Measurements from ENCODE around the gene NFIB. TPM values are rescaled to one million over a fixed set of nuclear protein-coding genes. Genes with fewer than 3 reads are reported as not detected.
A peak's percentile ranks its signal among the peaks of the same experiment; 100 is the strongest.

NFIB gene
- total RNA-seq, 1 donor from 2014 or later = 11.6 TPM

DNA sequence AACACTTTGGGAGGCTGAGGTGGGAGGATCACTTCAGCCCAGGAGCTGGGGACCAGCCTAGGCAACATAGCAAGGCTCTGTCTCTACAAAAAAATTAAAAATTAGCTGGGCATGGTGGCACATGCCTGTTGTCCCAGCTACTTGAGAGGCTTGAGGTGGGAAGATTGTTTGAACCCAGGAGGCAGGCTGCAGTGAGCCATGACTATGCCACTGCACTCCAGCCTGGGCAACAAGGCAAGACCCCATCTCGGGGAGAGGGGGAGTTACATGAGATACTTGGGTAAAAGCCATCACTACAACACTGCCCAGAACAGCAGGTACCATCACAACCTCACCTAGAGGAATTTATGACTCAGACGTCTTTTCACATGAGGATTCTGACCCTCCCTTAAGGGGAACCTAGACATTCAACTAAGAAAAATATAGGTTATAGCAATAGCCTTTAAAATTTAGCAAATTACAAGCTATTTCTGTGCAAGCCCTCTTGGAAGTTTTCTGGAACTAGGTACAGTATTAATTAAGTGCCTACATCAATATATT lies 143.5 kb downstream of the NFIB start:
- DNase-seq (ENCODE audit: low read depth) = peak; percentile 68
- FAIRE-seq = no peak
- Histone ChIP-seq H3K27me3 (ENCODE audit: control insufficient read depth, insufficient read depth, low read length) (no peaks in the 10 kb centered on the region), H3K4me3 (ENCODE audit: low read depth, low read length) (no peak overlapping the region), H3K36me3 (ENCODE audit: control insufficient read depth, insufficient read depth, low read length) (no peaks in the 10 kb centered on the region)
- TF ChIP-seq, protein P1, sequence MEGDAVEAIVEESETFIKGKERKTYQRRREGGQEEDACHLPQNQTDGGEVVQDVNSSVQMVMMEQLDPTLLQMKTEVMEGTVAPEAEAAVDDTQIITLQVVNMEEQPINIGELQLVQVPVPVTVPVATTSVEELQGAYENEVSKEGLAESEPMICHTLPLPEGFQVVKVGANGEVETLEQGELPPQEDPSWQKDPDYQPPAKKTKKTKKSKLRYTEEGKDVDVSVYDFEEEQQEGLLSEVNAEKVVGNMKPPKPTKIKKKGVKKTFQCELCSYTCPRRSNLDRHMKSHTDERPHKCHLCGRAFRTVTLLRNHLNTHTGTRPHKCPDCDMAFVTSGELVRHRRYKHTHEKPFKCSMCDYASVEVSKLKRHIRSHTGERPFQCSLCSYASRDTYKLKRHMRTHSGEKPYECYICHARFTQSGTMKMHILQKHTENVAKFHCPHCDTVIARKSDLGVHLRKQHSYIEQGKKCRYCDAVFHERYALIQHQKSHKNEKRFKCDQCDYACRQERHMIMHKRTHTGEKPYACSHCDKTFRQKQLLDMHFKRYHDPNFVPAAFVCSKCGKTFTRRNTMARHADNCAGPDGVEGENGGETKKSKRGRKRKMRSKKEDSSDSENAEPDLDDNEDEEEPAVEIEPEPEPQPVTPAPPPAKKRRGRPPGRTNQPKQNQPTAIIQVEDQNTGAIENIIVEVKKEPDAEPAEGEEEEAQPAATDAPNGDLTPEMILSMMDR (IDR thresholded peaks at IDR 0.05; ENCODE audit: insufficient read depth, low read length, severe bottlenecking) = no peak

DNA sequence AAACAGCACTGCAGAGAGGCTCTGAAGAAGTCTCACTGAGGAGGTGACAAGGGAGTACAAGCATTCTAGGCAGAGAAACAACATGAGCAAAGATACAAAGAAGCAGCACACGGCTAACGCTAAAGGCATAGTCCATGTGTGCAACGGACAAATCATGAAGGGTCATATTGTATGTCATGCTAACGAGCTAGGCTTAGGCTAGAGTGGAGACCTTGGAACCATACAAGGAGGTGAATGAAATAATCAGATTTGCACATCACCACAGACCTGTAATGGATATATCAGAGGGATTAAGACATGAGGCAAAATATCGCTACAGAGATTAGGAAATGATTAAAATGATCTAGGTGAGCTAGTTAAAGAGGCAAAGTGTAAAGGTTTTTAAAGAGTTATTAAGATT lies 145.6 kb downstream of the NFIB start:
- H3K36me3 ChIP-seq (ENCODE audit: control insufficient read depth, insufficient read depth, low read length) = no peaks in the 10 kb centered on the region
- H3K27me3 ChIP-seq (ENCODE audit: control insufficient read depth, insufficient read depth, low read length) = no peaks in the 10 kb centered on the region
- TF ChIP-seq, protein P1 (IDR thresholded peaks at IDR 0.05; ENCODE audit: insufficient read depth, low read length, severe bottlenecking) = no peak
- FAIRE-seq (no peak), DNase-seq (ENCODE audit: low read depth) (no peak)
- no peak overlapping the region for H3K4me3 ChIP-seq (ENCODE audit: low read depth, low read length)

DNA sequence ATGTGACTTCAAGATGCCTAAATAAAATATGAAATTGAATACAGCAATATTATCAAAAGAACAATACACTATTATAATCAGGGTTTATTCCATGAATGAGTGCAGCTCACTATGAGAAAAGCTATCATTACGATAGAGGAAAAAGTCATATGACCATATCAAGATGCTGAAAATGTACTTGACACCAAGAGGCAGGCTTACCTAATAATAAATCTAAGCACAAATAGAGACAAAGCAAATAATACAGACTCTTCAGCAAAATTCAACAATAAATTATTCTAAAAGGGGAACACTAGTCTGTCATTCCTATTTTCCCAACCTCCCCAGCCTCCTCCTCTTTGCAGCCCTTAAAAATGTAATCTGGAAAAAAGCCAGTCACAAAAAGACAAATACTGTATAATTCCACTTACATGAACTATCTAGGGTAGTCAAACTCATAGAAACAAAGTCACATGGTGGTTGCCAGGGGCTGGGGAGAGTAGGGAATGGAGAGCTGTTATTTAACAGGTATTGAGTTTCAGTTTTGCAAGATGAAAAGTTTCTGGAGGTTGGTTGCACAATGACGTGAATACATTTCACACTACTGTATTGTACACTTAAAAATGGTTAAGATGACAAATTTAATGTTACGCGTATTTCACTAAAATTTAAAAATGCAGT lies 148.4 kb downstream of the NFIB start:
- Histone ChIP-seq H3K27me3 (ENCODE audit: control insufficient read depth, insufficient read depth, low read length) (no peaks in the 10 kb centered on the region), H3K4me3 (ENCODE audit: low read depth, low read length) (no peak overlapping the region), H3K36me3 (ENCODE audit: control insufficient read depth, insufficient read depth, low read length) (no peaks in the 10 kb centered on the region)
- DNase-seq (ENCODE audit: low read depth) = peak; percentile 59
- TF ChIP-seq, protein P1 (IDR thresholded peaks at IDR 0.05; ENCODE audit: insufficient read depth, low read length, severe bottlenecking) = no peak
- no peak for FAIRE-seq

DNA sequence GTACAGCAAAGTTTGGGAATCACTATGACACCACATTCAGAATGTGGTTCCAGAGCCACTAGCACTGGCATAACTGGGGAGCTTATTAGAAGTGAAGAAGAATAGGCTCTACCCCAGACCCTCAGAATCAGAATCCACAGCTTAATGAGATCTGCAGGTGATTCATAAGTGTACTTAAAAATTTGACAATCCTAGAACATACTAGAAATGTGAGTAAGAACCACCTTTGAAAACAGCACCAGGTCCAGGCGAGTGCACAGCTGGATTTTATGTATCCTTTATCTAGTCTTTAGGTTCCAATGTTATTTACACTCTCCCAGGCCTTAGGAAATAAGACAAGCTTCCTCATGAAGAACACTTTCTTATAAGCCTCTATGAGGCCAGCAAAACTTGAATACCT lies 149.0 kb downstream of the NFIB start:
- Histone ChIP-seq H3K27me3 (ENCODE audit: control insufficient read depth, insufficient read depth, low read length) (no peaks in the 10 kb centered on the region), H3K4me3 (ENCODE audit: low read depth, low read length) (no peak overlapping the region), H3K36me3 (ENCODE audit: control insufficient read depth, insufficient read depth, low read length) (no peaks in the 10 kb centered on the region)
- TF ChIP-seq, protein P1 (IDR thresholded peaks at IDR 0.05; ENCODE audit: insufficient read depth, low read length, severe bottlenecking) = no peak
- no peak for FAIRE-seq
- no peak for DNase-seq (ENCODE audit: low read depth)

DNA sequence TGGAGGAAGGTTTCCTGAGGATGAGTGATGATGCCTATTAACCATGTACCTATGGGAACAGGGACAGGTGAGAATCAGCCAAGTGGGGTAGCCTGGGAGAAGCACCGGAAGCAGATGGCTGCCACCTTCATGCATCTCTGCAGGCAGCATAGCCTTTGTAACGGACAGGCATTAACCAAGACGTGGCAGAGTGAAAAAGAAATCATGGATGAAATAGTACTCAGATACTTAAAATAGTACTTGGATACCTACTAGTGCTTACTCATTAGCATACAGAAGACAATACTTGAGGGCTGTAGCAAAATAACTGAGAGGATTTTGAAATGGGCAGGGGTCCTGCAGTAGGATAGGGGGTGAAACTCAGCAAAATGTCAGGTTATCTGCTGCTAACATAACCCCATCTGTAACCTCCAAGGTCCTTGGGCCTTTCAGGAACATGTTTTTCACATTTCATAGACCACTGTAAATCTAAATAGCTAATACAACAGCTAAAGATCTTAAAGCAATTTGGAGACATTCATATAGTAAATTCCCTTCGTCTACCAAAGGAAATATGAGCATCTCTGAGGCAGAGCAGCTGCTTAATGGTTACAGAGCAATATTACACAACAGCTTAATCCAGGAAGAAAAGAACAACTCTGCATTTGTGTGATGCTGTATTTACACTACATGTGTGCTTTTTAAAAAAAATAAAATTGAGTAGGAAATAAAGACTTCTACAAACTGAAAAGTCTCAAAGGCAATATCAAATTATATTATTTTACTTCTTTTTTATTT lies 154.3 kb downstream of the NFIB start:
- FAIRE-seq = peak; percentile 55
- DNase-seq (ENCODE audit: low read depth) = no peak
- H3K4me3 ChIP-seq (ENCODE audit: low read depth, low read length) = no peak overlapping the region
- H3K36me3 ChIP-seq (ENCODE audit: control insufficient read depth, insufficient read depth, low read length) = no peaks in the 10 kb centered on the region
- TF ChIP-seq, protein P1 (IDR thresholded peaks at IDR 0.05; ENCODE audit: insufficient read depth, low read length, severe bottlenecking) = no peak
- H3K27me3 ChIP-seq (ENCODE audit: control insufficient read depth, insufficient read depth, low read length) = no peaks in the 10 kb centered on the region

Data from bronchial epithelial cell (primary cell).